HG02938 (cell line): Measurements from ENCODE around the gene PSMC3.

Experiments used
- ATAC-seq: cut with Tn5 transposase; IDR thresholded peaks from one replicate; pipeline ENCODE4 v1.9.1; 2021; ENCODE audit warnings: mild to moderate bottlenecking, moderate library complexity; ENCODE audit not compliant: unreplicated experiment

The PSMC3 gene

GRCh38 chr11:47413908-47414684 is 12.1 kb downstream of the PSMC3 start:
- ATAC-seq = no peak

- ATAC-seq = no peak
Observed at GRCh38 chr11:47413351-47413750, 12.9 kb downstream of the PSMC3 start.

- no peak for ATAC-seq
Observed at GRCh38 chr11:47411884-47412746, 14.1 kb downstream of the PSMC3 start.

- no peak for ATAC-seq
Observed at GRCh38 chr11:47410370-47411264, 15.6 kb downstream of the PSMC3 start.

- no peak for ATAC-seq
Observed at GRCh38 chr11:47409440-47410369, 16.5 kb downstream of the PSMC3 start.

- peak; percentile 8 for ATAC-seq
Observed at GRCh38 chr11:47408598-47409439, 17.4 kb downstream of the PSMC3 start.

- peak; percentile 74 for ATAC-seq
Observed at GRCh38 chr11:47407746-47408590, 18.3 kb downstream of the PSMC3 start, which contains the start of gene SLC39A13. Gene SLC39A13, plus strand, starts transcription at chr11:47408590. Its CDS starts 1,505 bp downstream, at chr11:47410095.

GRCh38 chr11:47406896-47407745 is 19.1 kb downstream of the PSMC3 start:
- ATAC-seq = no peak

- no peak for ATAC-seq
Observed at GRCh38 chr11:47403571-47403970, 22.7 kb downstream of the PSMC3 start.

- no peak for ATAC-seq
Observed at GRCh38 chr11:47403135-47403534, 23.1 kb downstream of the PSMC3 start.

GRCh38 chr11:47400768-47401279 is 25.4 kb downstream of the PSMC3 start:
- peak; percentile 55 for ATAC-seq

GRCh38 chr11:47399860-47400767 is 26.1 kb downstream of the PSMC3 start:
- ATAC-seq = peak; percentile 43

GRCh38 chr11:47398551-47398950 is 27.7 kb downstream of the PSMC3 start:
- no peak for ATAC-seq

- no peak for ATAC-seq
Observed at GRCh38 chr11:47398011-47398410, 28.2 kb downstream of the PSMC3 start.

- ATAC-seq = no peak
Observed at GRCh38 chr11:47396049-47396320, 30.3 kb downstream of the PSMC3 start.
